Hepatocyte (in vitro differentiated cells): ENCODE data around the gene FIP1L1.

Experiments used
- CTCF ChIP-seq: fragments of 200-600 bp; sonication (generic); IDR thresholded peaks from 2 replicates; pipeline ENCODE4 v1.5.1; 2016; ENCODE audit warnings: antibody characterized with exemption, mild to moderate bottlenecking; ENCODE audit not compliant: poor library complexity
- EZH2phosphoT487 ChIP-seq: fragments of 200-600 bp; sonication (generic); IDR thresholded peaks from one replicate; pipeline ENCODE4 v1.6.1; 2018; ENCODE audit warnings: antibody characterized with exemption, mild to moderate bottlenecking, low read depth, moderate library complexity; ENCODE audit not compliant: unreplicated experiment, severe bottlenecking

DNA sequence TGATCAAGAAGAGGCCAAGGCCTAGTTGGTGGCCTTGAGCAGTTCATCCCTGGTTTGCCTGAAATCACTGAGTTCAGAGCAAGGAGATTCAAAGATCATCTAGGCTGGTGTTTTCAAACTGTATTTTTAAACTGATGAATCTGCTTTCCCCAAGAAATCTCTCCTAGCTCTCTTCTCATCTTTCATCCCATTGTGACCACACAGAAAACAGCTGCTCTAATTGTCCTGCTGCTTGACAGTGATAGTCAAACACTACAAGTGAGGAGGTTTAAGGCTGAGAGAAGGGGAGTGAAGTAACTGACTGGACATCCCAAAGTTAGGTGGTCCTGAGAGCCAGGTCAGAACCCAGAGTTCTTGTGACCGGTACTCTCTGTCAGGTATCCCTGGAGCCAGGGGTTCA lies 122.3 kb downstream of the FIP1L1 start:
- TF ChIP-seq CTCF (no peak), EZH2phosphoT487 (no peak)
